Measurements from ENCODE around the gene STEAP3.

The STEAP3 gene

DNA sequence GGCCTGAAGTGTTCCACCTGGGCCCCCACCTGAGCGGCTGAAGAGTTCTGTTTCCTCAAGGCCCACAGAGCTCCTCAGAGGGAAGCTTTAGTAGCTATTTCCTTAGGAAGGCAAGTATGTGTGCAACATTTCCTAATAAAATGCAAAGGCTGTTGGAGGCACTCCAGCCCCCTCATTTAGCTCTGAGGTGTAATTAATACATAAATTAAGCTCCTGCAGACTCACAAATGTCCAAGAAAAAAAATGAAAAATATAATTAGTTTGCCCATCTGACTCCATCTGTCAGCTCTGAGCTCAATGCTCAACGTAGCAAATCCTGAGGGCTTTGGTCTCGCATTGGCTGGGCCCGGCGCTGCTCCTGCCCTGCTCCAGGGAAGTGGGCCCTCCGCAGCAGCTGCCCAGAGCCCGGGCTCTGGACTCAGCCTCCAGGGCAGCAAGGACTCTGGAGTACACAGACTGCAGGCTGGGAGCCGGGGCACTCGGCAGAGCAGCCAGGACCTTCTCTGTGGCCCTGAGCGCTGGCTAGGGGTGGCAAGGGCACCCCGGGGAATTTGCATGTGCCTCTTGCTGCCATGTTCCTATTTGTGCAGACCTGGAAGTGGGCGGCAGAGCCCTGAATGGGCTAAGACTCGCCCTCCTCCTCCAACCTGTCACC lies 41.7 kb upstream of the STEAP3 start:
- H3K27me3 ChIP-seq (ENCODE audit: control insufficient read depth, insufficient read depth, low read length): no peaks in the 10 kb centered on the region
- no peaks in the 10 kb centered on the region for H3K36me3 ChIP-seq (ENCODE audit: control insufficient read depth, insufficient read depth, low read length)
- H3K9me3 ChIP-seq (ENCODE audit: control insufficient read depth, insufficient read depth, low read length): no peaks in the 10 kb centered on the region
- no peak overlapping the region for H3K9ac ChIP-seq (ENCODE audit: low read depth, low read length)
- H3K4me3 ChIP-seq (ENCODE audit: low read depth, low read length): no peak overlapping the region
- H3K4me1 ChIP-seq (ENCODE audit: control insufficient read depth, insufficient read depth, low read length): no peaks in the 10 kb centered on the region

DNA sequence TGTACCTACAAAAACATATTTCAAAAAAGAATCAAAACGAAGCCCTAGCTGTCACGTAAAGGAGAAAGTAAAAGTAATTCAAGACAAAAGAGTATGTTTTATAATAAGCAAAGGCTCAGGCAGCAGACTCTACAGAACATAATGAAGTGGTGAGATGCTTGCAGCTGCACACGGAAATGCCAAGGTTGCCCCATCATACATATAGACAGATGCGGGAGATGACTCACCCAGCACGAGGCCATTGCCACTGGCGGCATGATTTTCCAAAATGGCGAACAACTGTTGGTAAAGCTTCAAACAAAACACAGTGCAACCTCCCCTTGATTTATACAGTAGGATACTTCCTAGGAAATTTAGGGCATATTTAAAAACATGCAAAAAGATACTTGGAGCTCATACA lies 39.1 kb upstream of the STEAP3 start:
- H3K4me3 ChIP-seq (ENCODE audit: low read depth, low read length): no peak overlapping the region
- no peaks in the 10 kb centered on the region for H3K9me3 ChIP-seq (ENCODE audit: control insufficient read depth, insufficient read depth, low read length)
- H3K4me1 ChIP-seq (ENCODE audit: control insufficient read depth, insufficient read depth, low read length): no peaks in the 10 kb centered on the region
- no peaks in the 10 kb centered on the region for H3K36me3 ChIP-seq (ENCODE audit: control insufficient read depth, insufficient read depth, low read length)
- no peaks in the 10 kb centered on the region for H3K27me3 ChIP-seq (ENCODE audit: control insufficient read depth, insufficient read depth, low read length)
- H3K9ac ChIP-seq (ENCODE audit: low read depth, low read length): no peak overlapping the region

DNA sequence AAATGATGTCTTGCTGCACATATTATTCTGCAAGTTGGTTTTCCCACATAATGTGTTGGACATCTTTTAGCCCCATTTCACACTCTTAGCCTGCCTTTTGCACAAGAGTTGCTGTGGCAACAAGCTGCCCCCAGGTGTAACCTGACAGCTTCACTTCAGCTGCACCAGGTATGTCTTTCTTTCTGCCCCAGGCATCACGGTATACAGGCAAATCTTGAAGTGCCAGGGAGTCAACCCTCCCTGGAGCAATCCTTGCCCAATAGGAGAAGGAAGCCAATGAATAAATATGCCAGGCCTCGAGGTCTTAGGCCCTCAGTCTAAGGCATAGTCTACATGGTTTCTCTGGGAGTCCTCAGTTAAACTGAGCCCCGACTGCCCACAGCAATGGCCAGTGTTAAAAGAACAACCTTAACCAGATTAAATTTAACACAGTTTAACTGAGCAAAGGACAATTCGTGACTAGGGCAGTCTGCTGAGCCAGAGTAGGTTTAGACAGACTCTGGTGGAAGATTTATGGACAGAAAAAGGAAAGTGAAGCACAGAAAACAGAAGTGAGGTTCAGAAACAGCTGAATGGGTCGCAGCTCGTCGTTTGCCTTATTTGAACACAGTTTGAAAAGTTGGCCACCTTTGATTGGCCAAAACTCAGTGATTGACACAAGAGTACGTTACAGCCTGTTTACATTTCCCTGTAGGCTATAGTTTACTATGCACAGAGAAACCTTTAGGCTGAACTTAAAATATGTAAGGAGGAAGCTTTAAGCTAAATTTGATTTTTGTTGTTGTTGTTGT lies 33.1 kb upstream of the STEAP3 start:
- no peaks in the 10 kb centered on the region for H3K36me3 ChIP-seq (ENCODE audit: control insufficient read depth, insufficient read depth, low read length)
- H3K9ac ChIP-seq (ENCODE audit: low read depth, low read length): no peak overlapping the region
- H3K4me1 ChIP-seq (ENCODE audit: control insufficient read depth, insufficient read depth, low read length): no peaks in the 10 kb centered on the region
- no peaks in the 10 kb centered on the region for H3K9me3 ChIP-seq (ENCODE audit: control insufficient read depth, insufficient read depth, low read length)
- no peaks in the 10 kb centered on the region for H3K27me3 ChIP-seq (ENCODE audit: control insufficient read depth, insufficient read depth, low read length)
- H3K4me3 ChIP-seq (ENCODE audit: low read depth, low read length): no peak overlapping the region

DNA sequence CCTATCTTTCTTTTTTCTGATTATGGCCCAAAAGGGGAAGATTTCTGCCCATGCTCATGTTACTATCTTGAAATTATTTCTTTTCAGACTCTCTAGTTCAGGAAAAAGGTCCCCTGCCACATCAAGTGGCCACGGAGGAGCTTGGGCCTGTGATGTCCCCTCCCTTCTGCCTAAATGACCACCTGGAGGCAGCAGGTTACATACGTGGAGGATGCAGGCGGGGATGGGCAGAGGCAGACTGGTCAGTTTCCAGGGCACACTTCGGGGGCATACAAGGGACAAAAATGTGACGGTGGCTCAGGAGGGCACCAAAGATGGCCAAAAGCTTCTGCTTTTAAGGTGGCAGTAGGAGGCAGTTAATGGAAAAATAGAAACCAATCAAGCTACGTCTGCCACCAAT lies 30.7 kb upstream of the STEAP3 start:
- Histone ChIP-seq H3K4me1 (ENCODE audit: control insufficient read depth, insufficient read depth, low read length) (peaks cover 15% of the 10 kb centered on the region), H3K9ac (ENCODE audit: low read depth, low read length) (no peak overlapping the region), H3K4me3 (ENCODE audit: low read depth, low read length) (no peak overlapping the region), H3K36me3 (ENCODE audit: control insufficient read depth, insufficient read depth, low read length) (no peaks in the 10 kb centered on the region), H3K27me3 (ENCODE audit: control insufficient read depth, insufficient read depth, low read length) (peaks cover 3% of the 10 kb centered on the region), H3K9me3 (ENCODE audit: control insufficient read depth, insufficient read depth, low read length) (no peaks in the 10 kb centered on the region)

DNA sequence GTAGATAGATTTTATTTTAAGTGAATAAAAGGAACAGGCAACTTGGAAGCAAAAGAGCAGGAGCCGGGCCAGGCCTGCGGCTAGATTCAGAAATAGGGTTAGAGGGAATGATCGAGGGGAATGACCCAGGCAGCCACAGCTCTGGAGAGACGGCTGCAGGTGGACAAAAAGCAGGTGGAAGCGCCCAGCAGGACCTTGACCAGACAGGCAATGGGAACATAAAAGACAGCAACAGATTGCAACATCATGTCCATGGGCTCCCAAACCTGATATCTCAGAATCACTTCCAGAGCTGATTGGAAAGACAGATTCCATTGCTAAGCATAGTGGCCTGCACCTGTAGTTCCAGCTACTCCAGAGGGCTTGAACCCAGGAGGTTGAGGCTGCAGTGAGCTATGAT lies 28.6 kb upstream of the STEAP3 start:
- Histone ChIP-seq H3K4me1 (ENCODE audit: control insufficient read depth, insufficient read depth, low read length) (peaks cover 15% of the 10 kb centered on the region), H3K36me3 (ENCODE audit: control insufficient read depth, insufficient read depth, low read length) (no peaks in the 10 kb centered on the region), H3K27me3 (ENCODE audit: control insufficient read depth, insufficient read depth, low read length) (peaks cover 6% of the 10 kb centered on the region), H3K4me3 (ENCODE audit: low read depth, low read length) (no peak overlapping the region), H3K9ac (ENCODE audit: low read depth, low read length) (no peak overlapping the region), H3K9me3 (ENCODE audit: control insufficient read depth, insufficient read depth, low read length) (no peaks in the 10 kb centered on the region)

DNA sequence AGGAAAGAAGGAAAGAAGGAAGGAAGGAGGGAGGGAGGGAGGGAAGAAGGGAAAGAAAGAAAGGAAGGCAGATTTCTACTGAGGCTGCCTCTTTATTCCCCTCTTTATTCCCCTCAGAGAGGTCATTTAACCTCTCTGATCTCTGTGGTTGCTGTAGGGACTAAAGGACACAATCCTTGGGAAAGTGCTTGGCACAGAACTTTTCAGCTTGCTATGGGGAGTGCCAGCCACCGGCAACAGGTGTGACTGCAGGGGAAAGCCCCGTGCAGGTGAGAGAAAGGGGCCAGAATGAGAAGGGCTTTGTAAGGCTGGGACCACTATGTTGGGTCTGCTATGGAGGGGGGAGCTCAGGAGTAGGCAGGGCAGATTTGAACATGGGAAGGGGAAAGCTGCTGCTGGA lies 27.7 kb upstream of the STEAP3 start:
- H3K9me3 ChIP-seq (ENCODE audit: control insufficient read depth, insufficient read depth, low read length): no peaks in the 10 kb centered on the region
- no peaks in the 10 kb centered on the region for H3K36me3 ChIP-seq (ENCODE audit: control insufficient read depth, insufficient read depth, low read length)
- H3K4me1 ChIP-seq (ENCODE audit: control insufficient read depth, insufficient read depth, low read length): peaks cover 15% of the 10 kb centered on the region
- peak overlapping the region; percentile 26 for H3K4me3 ChIP-seq (ENCODE audit: low read depth, low read length)
- peaks cover 6% of the 10 kb centered on the region for H3K27me3 ChIP-seq (ENCODE audit: control insufficient read depth, insufficient read depth, low read length)
- H3K9ac ChIP-seq (ENCODE audit: low read depth, low read length): no peak overlapping the region

DNA sequence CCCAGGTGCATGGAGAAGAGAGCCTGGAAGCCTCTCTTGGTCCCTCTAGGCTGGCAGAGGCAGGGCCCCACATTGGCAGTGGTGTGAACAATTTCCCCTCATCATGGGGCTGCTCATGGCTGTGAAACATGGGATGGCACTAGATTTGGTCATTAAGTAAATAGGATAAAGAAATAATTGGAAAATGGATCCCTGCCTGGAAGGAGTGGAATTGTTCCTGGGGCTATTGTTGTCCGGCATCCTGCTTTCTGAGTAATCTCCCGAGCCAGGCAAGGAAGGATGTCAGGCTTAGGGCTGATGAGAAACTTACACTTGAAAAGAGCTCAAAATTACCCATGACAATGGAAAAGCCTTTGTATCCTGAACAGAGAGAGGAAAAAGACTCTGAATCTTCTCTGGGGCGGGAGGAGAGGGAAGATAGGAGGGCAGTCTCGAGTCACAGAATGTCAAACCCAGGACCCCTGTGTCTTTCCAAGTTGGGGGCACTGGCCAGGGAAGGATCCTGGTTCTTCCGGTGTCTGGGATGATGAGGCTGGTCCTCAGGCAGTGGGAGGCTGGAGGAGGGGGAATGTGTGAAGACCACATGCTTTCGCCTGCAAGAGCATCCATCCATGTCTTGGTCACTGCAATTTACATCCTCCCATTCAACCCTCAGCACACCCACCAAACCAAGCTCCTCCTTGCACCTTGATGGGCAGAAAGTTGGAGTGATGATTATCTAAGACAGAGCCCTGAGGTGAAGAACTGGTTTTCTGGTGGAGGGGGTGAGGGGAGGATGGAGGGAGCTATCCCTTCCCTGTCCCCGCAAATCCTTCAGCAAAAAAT lies 27.1 kb upstream of the STEAP3 start:
- no peaks in the 10 kb centered on the region for H3K9me3 ChIP-seq (ENCODE audit: control insufficient read depth, insufficient read depth, low read length)
- H3K9ac ChIP-seq (ENCODE audit: low read depth, low read length): no peak overlapping the region
- peaks cover 6% of the 10 kb centered on the region for H3K27me3 ChIP-seq (ENCODE audit: control insufficient read depth, insufficient read depth, low read length)
- H3K4me1 ChIP-seq (ENCODE audit: control insufficient read depth, insufficient read depth, low read length): peaks cover 15% of the 10 kb centered on the region
- peak overlapping the region; percentile 26 for H3K4me3 ChIP-seq (ENCODE audit: low read depth, low read length)
- no peaks in the 10 kb centered on the region for H3K36me3 ChIP-seq (ENCODE audit: control insufficient read depth, insufficient read depth, low read length)

DNA sequence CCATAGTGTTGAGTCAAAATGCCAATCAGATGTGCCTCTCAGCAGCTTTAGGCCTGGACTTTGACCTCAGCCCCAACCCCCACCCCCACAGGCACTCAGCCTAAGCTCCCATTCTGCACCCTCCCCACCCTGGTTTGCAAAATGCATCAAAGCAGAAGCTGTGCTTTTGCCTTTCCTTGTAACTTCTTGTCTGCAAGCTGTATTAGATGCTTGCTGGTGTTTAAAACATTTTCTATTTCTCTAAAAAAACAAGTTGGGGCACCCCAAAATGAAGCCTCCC lies 26.6 kb upstream of the STEAP3 start:
- Histone ChIP-seq H3K9ac (ENCODE audit: low read depth, low read length) (no peak overlapping the region), H3K9me3 (ENCODE audit: control insufficient read depth, insufficient read depth, low read length) (no peaks in the 10 kb centered on the region), H3K36me3 (ENCODE audit: control insufficient read depth, insufficient read depth, low read length) (no peaks in the 10 kb centered on the region), H3K4me1 (ENCODE audit: control insufficient read depth, insufficient read depth, low read length) (peaks cover 15% of the 10 kb centered on the region), H3K27me3 (ENCODE audit: control insufficient read depth, insufficient read depth, low read length) (peaks cover 6% of the 10 kb centered on the region), H3K4me3 (ENCODE audit: low read depth, low read length) (no peak overlapping the region)

DNA sequence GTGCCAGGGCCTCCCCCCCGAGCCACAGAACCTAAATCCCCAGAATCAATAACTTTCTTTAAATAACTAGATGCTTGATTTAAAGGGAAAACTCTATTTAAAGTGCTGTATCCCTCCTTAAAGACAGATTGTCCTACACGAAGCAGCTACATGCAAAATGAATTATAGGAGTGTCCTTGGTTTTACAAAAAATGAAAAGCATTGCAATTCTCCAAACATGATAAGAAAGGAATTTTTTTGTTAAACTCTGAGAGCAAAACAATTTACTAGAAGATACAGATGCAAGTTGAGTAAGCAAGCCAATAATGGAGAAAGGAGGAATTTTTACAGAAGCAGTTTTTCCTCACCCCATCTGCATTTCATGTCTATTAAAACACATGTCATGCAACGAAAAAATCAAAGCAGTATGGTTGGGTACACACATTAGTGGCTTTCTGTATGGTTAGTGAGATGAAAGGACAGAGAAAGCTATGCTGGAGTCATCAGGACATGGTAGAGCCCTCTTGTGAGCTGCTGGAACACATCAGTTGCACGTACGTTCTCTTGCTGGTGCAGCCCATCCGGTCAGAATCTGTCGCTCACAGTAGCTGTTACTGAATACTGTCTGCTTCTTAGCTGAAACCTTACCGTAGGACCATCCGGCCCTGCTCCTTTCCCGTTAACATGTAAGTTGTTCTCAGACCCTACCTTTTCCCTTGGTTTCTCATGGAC lies 25.9 kb upstream of the STEAP3 start:
- no peaks in the 10 kb centered on the region for H3K9me3 ChIP-seq (ENCODE audit: control insufficient read depth, insufficient read depth, low read length)
- H3K4me3 ChIP-seq (ENCODE audit: low read depth, low read length): no peak overlapping the region
- peaks cover 15% of the 10 kb centered on the region for H3K4me1 ChIP-seq (ENCODE audit: control insufficient read depth, insufficient read depth, low read length)
- H3K27me3 ChIP-seq (ENCODE audit: control insufficient read depth, insufficient read depth, low read length): peaks cover 6% of the 10 kb centered on the region
- H3K36me3 ChIP-seq (ENCODE audit: control insufficient read depth, insufficient read depth, low read length): no peaks in the 10 kb centered on the region
- no peak overlapping the region for H3K9ac ChIP-seq (ENCODE audit: low read depth, low read length)

DNA sequence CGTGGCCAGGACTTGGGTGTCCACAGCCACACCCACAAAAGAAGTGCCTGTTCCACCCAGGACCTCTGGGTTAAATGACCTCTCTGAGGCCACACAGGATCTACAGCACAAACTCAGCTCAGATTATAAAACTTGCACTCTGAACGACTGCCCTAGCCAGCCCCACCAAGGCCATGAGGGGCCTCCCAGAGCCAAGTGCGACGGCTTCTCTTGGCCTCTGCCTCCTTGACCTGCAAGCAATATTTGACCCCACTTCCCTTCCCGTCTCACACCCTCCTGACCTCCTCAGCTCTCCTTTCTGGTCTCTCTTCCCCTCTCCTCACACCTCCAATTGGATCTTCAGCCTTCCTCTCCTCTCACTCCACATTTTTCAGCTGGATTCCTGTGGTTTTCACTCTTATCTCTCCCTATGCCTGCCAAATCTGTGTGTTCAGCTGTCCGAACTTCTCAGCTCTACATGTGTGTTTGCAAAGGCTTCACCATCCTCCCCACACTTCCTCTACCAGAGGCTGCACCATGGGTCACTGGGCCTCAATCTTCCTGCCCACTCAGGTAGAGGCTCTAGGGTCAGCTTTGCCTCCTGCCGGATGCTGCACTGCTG lies 25.3 kb upstream of the STEAP3 start:
- Histone ChIP-seq H3K4me1 (ENCODE audit: control insufficient read depth, insufficient read depth, low read length) (peaks cover 15% of the 10 kb centered on the region), H3K9ac (ENCODE audit: low read depth, low read length) (no peak overlapping the region), H3K4me3 (ENCODE audit: low read depth, low read length) (no peak overlapping the region), H3K27me3 (ENCODE audit: control insufficient read depth, insufficient read depth, low read length) (peaks cover 6% of the 10 kb centered on the region), H3K9me3 (ENCODE audit: control insufficient read depth, insufficient read depth, low read length) (no peaks in the 10 kb centered on the region), H3K36me3 (ENCODE audit: control insufficient read depth, insufficient read depth, low read length) (no peaks in the 10 kb centered on the region)

DNA sequence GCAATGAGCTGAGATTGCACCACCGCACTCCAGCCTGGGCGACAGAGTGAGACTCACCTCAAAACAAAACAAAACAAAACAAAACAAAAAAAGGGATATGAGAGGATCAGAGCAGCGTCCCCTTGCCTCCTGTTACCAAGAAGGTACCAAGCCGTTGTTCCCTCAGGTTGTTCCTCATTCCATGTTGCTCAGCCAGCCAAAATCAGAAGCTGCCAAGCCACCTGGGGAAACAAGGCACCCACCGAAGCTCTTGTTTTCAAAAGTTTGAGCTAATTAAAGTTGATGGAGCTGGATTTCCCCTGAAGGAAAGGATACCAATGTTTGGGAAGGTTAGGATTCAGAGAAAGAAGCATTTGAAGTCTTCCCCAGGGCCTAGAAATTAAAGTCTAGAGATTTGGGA lies 21.8 kb upstream of the STEAP3 start:
- Histone ChIP-seq H3K36me3 (ENCODE audit: control insufficient read depth, insufficient read depth, low read length) (no peaks in the 10 kb centered on the region), H3K4me1 (ENCODE audit: control insufficient read depth, insufficient read depth, low read length) (peaks cover 4% of the 10 kb centered on the region), H3K27me3 (ENCODE audit: control insufficient read depth, insufficient read depth, low read length) (peaks cover 6% of the 10 kb centered on the region), H3K9me3 (ENCODE audit: control insufficient read depth, insufficient read depth, low read length) (no peaks in the 10 kb centered on the region), H3K4me3 (ENCODE audit: low read depth, low read length) (no peak overlapping the region), H3K9ac (ENCODE audit: low read depth, low read length) (no peak overlapping the region)

All from iPS-15b (cell line).